Adrenal gland (tissue), 12 donors: ENCODE measurements around the gene FADS3. TPM values are rescaled to one million over a fixed set of nuclear protein-coding genes. Genes with fewer than 3 reads are reported as not detected.

Experiments used
- DNase-seq, 7 donors: peaks; one replicate each; pipeline ENCODE4 v3.0.0-alpha.2; 2019 to 2020
- H3K27ac ChIP-seq, 5 donors: fragments of 200-600 bp; sonication (generic) in 4 of 5; 1 replicate in 3 of 5; 2 replicates in 2 of 5; pipeline versions ENCODE4 v1.5.1 to v1.8.0; 2016 to 2020; ENCODE audit warnings: mild to moderate bottlenecking in 1 of 5
- H3K27me3 ChIP-seq: fragments of 200-600 bp; 2 replicates; pipeline ENCODE4 v1.8.0; 2021
- H3K36me3 ChIP-seq, 2 donors: fragments of 200-600 bp; replicated peaks in 1 of 2; 1 replicate in 1 of 2; 2 replicates in 1 of 2; pipeline versions ENCODE4 v1.5.1 to v1.8.0; 2018 to 2022
- H3K4me1 ChIP-seq, 2 donors: fragments of 200-600 bp; replicated peaks in 1 of 2; 1 replicate in 1 of 2; 2 replicates in 1 of 2; pipeline versions ENCODE4 v1.5.1 to v1.8.0; 2018 to 2021
- H3K4me3 ChIP-seq, 4 donors: fragments of 200-600 bp; sonication (generic) in 3 of 4; one replicate each; pipeline ENCODE4 v1.5.1; 2016 to 2018
- H3K9me3 ChIP-seq, 3 donors: fragments of 200-600 bp; sonication (generic) in 1 of 3; replicated peaks in 1 of 3; 1 replicate in 2 of 3; 2 replicates in 1 of 3; pipeline versions ENCODE4 v1.5.1 to v1.8.0; 2016 to 2021
- CTCF ChIP-seq, 6 experiments: fragments of 450-650 bp in 4 of 6; fragments of 200-600 bp in 2 of 6; sonication (generic) in 1 of 6; IDR thresholded peaks; 1 replicate in 5 of 6; 2 replicates in 1 of 6; pipeline versions ENCODE4 v1.5.1 to v1.8.0; 2016 to 2021; ENCODE audit warnings: antibody characterized with exemption in 6 of 6, mild to moderate bottlenecking in 2 of 6, moderate library complexity in 1 of 6
- POLR2A ChIP-seq, 2 donors: fragments of 450-650 bp; IDR thresholded peaks; one replicate each; pipeline ENCODE4 v1.6.1; 2017; ENCODE audit warnings: antibody characterized with exemption in 2 of 2, mild to moderate bottlenecking in 2 of 2, moderate library complexity in 1 of 2
- WGBS, 4 donors: extraction: QIAGEN DNeasy Blood & Tissue Kit in 2 of 4; methylation state at CpG; one replicate each; pipeline versions ENCODE4 v1.1.5 to v1.1.7; 2013 to 2017; 5-methylcytosine and 5-hydroxymethylcytosine counted together
- intact Hi-C, 2 donors: fragments of 100-400 bp; cut with DNase I; formaldehyde crosslinking; loops; one replicate each; pipeline versions ENCODE4 v1.14.1 to v1.15.0; 2022 to 2023
- polyA plus RNA-seq, 3 donors: library from polyadenylated mRNA; stranded (reverse); fragments of 200-250 nt in 2 of 3; fragments of 350-450 nt in 1 of 3; fragmentation: Illumina TruSeq in 1 of 3; extraction: RNeasy Lipid Tissue Mini Kit (QIAGEN cat#74804) in 1 of 3; gene quantifications; one replicate each; pipeline ENCODE4 v1.2.3, GENCODE V29; 2013 to 2014
- total RNA-seq, 9 donors: library from RNA; depleted of rRNA in 4 of 9; stranded (reverse); fragments of >200 nt in 4 of 9; fragments of 120-200 nt in 1 of 9; fragmentation: NEBNext Ultra II Directional in 1 of 9; extraction: Animal tissue kit (Norgen Biotek cat#: 25700) in 1 of 9; gene quantifications; one replicate each; pipeline versions ENCODE4 v1.1.0 to v1.2.4, GENCODE V29; 2013 to 2023
- donor health status: healthy with polysubstance abuse.
- donor health status: Bipolar disorder and iron deficiency.
- donor health status: DM: yes; HTN: yes; CAD: no.
- donor health status: DM: no; HTN: no; CAD: no.
- donor health status: DM: no; HTN: no; CAD: no.
- donor health status: DM: yes; HTN: yes; CAD: no.

FADS3 gene
- total and polyA plus RNA-seq, 12 donors = 22.2 to 175 (median 105) TPM

DNA sequence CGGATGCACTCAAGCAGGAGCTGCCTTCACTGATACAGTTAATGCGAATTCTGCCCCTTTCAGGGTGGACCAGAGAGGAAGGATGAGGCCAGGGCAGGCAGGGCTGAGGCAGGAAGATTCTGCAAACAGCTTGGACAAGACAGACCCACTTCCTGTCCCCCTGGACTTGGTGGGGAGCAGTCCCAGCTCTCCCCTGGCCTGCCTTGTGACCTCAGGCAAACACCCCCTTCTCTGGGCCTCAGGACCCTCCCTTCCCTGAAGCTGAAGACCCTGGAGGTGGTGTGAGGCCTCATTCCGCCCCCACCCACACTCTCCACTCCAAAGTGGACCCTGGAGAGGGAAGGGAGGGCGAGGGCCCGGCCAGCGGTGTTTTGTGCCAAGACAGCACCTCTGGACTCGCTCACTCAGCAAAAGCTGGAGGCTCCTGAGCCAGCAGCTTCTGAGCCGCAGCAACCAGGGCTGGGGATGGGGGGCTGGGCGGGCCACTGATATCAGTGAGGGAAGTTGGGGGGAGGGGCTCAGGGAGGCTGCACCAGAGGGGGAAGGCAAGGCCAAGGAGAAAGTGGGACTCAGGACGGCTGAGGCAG is 17.5 kb upstream of the FADS3 start:
- Histone ChIP-seq H3K4me3 (no peak overlapping the region), H3K27ac (peak overlapping the region in 2 of 5 donors; percentile 38 to 65), H3K9me3 (no peaks in the 10 kb centered on the region), H3K27me3 (no peaks in the 10 kb centered on the region), H3K4me1 (peaks cover 0 to 39% of the 10 kb centered on the region in 2 donors), H3K36me3 (peaks cover 0 to 23% of the 10 kb centered on the region in 2 donors)
- WGBS, 4 donors = 27 to 59% (median 44%) methylated on average over 8 to 10 of the region's 10 CpGs
- intact Hi-C loops = no loop called here
- no peak for TF ChIP-seq POLR2A (IDR thresholded peaks at IDR 0.05)
- no peak for TF ChIP-seq CTCF (IDR thresholded peaks at IDR 0.05)
- peak in 5 of 7 donors; percentile 60 to 76 (median 69) for DNase-seq

DNA sequence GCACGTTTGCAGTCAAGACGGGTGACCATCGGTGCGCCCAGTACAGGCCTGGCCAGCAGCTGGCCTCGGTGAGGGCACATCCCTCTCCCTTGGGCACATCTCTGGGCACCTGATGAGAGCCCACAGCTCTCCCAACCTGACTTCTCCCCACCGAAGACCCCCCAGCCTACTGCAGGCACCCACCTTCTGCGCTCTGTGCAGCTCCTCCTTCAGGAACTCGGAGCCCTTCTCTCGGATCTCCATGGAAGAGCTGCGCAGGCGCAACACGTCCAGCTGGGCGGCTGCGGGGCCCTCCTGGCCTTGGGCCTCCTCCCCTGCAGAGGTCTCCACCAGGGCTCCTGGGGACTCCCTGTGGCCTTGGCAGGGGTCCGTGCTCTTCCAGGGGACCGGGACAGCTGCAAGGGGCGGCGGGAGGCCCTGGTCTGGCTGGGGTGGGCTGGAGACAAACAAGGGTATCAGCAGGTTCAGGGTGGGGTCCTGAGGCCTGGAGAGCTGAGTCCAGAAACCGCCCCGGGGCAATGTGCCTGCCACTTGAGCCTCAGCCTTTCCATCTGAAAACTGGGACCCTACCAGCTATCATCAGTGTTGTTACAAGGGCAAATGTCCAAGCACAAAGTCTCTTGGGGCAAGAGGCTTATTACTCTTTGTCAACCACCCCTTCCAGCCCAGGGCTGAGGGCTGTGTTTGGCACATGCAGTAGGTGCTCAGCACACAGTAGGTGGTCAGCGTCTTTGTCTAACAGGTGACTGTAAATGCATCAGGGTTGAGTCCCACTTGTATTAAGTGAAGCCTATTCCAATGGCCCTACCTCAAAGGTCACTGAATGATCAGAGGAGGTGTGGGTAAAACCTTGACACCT is 16.8 kb upstream of the FADS3 start:
- Histone ChIP-seq H3K4me3 (no peak overlapping the region), H3K27me3 (no peaks in the 10 kb centered on the region), H3K4me1 (peaks cover 0 to 39% of the 10 kb centered on the region in 2 donors), H3K9me3 (no peaks in the 10 kb centered on the region), H3K36me3 (peaks cover 0 to 23% of the 10 kb centered on the region in 2 donors), H3K27ac (peak overlapping the region in 2 of 5 donors; percentile 35 to 65)
- TF ChIP-seq CTCF (IDR thresholded peaks at IDR 0.05) = no peak
- no peak for TF ChIP-seq POLR2A (IDR thresholded peaks at IDR 0.05)
- no peak for DNase-seq
- WGBS, 4 donors = 87 to 92% (median 89%) methylated on average over 12 to 21 of the region's 21 CpGs
- intact Hi-C loops = no loop called here

GRCh38 chr11:61907282-61907681 is 15.9 kb upstream of the FADS3 start:
- Histone ChIP-seq H3K36me3 (peaks cover 0 to 27% of the 10 kb centered on the region in 2 donors), H3K4me3 (no peak overlapping the region), H3K9me3 (no peaks in the 10 kb centered on the region), H3K4me1 (peaks cover 0 to 38% of the 10 kb centered on the region in 2 donors), H3K27me3 (no peaks in the 10 kb centered on the region), H3K27ac (no peak overlapping the region)
- WGBS, 4 donors = 91 to 97% (median 92%) methylated on average over 17 to 19 of the region's 19 CpGs
- intact Hi-C loops = no loop called here
- TF ChIP-seq CTCF (IDR thresholded peaks at IDR 0.05) = no peak
- no peak for TF ChIP-seq POLR2A (IDR thresholded peaks at IDR 0.05)
- DNase-seq = no peak

DNA sequence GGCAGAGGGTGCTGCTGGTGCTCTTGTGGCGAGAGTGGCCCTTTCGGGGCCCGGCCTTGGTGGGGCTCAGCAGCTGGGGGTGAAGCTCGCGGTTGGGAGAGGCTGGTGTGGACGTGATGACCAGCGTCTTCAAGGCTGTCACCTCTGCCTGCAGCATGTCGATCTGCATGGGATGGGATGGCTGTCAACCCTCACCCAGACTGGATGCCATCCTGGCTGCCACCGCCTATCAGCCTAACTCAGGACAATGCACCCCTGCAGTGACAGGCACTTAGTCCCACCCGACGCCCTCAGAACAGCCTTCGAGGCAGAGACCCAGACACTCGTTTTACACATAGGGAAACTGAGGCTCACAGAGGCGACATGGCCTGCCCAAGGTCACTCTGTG is 15.2 kb upstream of the FADS3 start:
- no peak for DNase-seq
- no peak overlapping the region for H3K4me3 ChIP-seq
- no peaks in the 10 kb centered on the region for H3K27me3 ChIP-seq
- H3K9me3 ChIP-seq = no peaks in the 10 kb centered on the region
- H3K27ac ChIP-seq = no peak overlapping the region
- H3K36me3 ChIP-seq = peaks cover 0 to 35% of the 10 kb centered on the region in 2 donors
- intact Hi-C loops = no loop called here
- H3K4me1 ChIP-seq = peaks cover 0 to 30% of the 10 kb centered on the region in 2 donors
- no peak for TF ChIP-seq CTCF (IDR thresholded peaks at IDR 0.05)
- TF ChIP-seq POLR2A (IDR thresholded peaks at IDR 0.05) = no peak
- 84 to 93% (median 91%) methylated on average over 9 to 14 of the region's 14 CpGs for whole genome bisulfite sequencing, 4 donors
